Type B pancreatic cell (in vitro differentiated cells): ENCODE measurements around the gene NEK7. TPM values are rescaled to one million over a fixed set of nuclear protein-coding genes. Genes with fewer than 3 reads are reported as not detected.

Source experiments
- DNase-seq: peaks from one replicate; pipeline ENCODE4 v3.0.0; 2021; ENCODE audit warnings: mixed read lengths; ENCODE audit not compliant: unreplicated experiment; ENCODE audit errors: extremely low spot score
- H3K27ac Mint-ChIP-seq: 2 replicates; pipeline ENCODE4 v1.8.0; 2021; ENCODE audit warnings: mild to moderate bottlenecking, mixed read lengths
- H3K27me3 Mint-ChIP-seq: 2 replicates; pipeline ENCODE4 v1.8.0; 2021; ENCODE audit warnings: mixed read lengths
- H3K36me3 Mint-ChIP-seq: 2 replicates; pipeline ENCODE4 v1.8.0; 2021; ENCODE audit warnings: mixed read lengths
- H3K4me1 Mint-ChIP-seq: one replicate; pipeline ENCODE4 v1.8.0; 2021; ENCODE audit warnings: mixed read lengths; ENCODE audit not compliant: unreplicated experiment
- H3K4me3 Mint-ChIP-seq: 2 replicates; pipeline ENCODE4 v1.8.0; 2021; ENCODE audit warnings: mild to moderate bottlenecking, mixed read lengths
- H3K9me3 Mint-ChIP-seq: 2 replicates; pipeline ENCODE4 v1.8.0; 2021; ENCODE audit warnings: mixed read lengths
- total RNA-seq: library from RNA; stranded (reverse); gene quantifications from 2 replicates; pipeline ENCODE4 v1.2.1, GENCODE V29; 2021; ENCODE audit warnings: low replicate concordance
- TF ChIP-seq, protein P1 (sequence below): fragments of 200-600 bp; sonication (generic); conservative IDR thresholded peaks from 2 replicates; pipeline ENCODE4 v1.5.0; 2021; ENCODE audit warnings: antibody characterized with exemption, mild to moderate bottlenecking

The NEK7 gene
- total RNA-seq, 1 donor from 2014 or later = 35.1 TPM

DNA sequence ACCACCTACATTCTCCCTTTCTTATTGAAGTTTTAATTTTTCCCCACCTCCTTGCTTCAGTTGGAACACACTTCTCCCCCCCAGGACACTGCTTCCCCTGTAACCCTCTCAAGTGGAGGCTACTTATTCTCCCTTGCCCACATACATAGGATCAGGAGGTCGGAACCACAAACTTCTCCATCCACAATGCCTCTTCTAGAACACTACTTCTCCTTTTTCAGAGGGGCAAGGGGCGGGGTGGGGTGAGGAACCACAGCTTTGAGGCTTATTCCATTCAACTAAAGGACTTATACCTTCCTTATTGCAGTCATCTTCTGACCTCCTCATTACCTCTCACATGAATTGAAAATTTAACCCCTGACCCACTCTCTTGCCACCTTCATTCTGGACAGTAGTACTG, 81.3 kb downstream of the NEK7 start:
- Mint-ChIP-seq H3K27ac (no peak overlapping the region), H3K27me3 (no peaks in the 10 kb centered on the region), H3K4me1 (peaks cover 12% of the 10 kb centered on the region), H3K4me3 (no peak overlapping the region), H3K36me3 (no peaks in the 10 kb centered on the region), H3K9me3 (peaks cover 4% of the 10 kb centered on the region)
- no peak for DNase-seq
- TF ChIP-seq, protein P1, sequence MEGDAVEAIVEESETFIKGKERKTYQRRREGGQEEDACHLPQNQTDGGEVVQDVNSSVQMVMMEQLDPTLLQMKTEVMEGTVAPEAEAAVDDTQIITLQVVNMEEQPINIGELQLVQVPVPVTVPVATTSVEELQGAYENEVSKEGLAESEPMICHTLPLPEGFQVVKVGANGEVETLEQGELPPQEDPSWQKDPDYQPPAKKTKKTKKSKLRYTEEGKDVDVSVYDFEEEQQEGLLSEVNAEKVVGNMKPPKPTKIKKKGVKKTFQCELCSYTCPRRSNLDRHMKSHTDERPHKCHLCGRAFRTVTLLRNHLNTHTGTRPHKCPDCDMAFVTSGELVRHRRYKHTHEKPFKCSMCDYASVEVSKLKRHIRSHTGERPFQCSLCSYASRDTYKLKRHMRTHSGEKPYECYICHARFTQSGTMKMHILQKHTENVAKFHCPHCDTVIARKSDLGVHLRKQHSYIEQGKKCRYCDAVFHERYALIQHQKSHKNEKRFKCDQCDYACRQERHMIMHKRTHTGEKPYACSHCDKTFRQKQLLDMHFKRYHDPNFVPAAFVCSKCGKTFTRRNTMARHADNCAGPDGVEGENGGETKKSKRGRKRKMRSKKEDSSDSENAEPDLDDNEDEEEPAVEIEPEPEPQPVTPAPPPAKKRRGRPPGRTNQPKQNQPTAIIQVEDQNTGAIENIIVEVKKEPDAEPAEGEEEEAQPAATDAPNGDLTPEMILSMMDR = no peak

DNA sequence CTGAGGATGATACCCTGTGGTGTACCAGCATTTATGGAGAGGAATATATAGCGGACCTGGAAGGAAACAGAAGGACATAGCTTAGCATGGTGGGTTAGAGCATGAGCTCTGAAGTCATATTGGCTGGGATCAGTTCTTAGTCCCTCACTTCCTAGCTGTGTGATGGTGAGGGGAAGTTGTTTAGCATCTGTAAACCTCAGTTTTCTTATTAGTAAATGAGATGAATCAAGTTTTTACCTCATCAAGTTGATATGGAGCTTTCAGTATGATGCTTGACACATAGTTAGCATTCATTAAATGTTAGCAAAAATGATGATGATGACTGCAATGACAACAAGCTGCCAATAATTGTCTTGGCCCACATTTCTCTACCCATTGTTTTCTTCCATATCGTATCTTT, 84.8 kb downstream of the NEK7 start:
- H3K4me3 Mint-ChIP-seq = no peak overlapping the region
- no peaks in the 10 kb centered on the region for H3K9me3 Mint-ChIP-seq
- DNase-seq = no peak
- TF ChIP-seq, protein P1 = no peak
- H3K27ac Mint-ChIP-seq = no peak overlapping the region
- H3K36me3 Mint-ChIP-seq = no peaks in the 10 kb centered on the region
- no peaks in the 10 kb centered on the region for H3K4me1 Mint-ChIP-seq
- H3K27me3 Mint-ChIP-seq = no peaks in the 10 kb centered on the region

DNA sequence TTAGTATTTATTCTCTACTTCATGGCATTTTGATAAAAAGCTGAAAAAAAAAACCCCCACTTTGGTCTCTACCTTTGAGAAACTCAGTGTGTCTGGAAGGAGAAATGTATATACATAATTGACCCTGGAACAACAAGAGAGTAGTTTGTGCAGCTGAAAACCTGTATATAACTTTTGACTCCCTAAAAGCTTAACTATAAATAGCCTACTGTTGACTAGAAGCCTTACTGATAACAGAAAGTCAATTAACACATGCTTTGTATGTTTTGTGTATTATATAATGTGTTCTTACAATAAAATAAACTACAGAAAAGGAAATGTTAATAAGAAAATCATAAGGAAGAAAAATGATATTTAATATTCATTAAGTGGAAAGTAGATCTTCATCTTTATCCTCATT, 88.0 kb downstream of the NEK7 start:
- H3K9me3 Mint-ChIP-seq = no peaks in the 10 kb centered on the region
- no peak for DNase-seq
- H3K27me3 Mint-ChIP-seq = no peaks in the 10 kb centered on the region
- H3K4me1 Mint-ChIP-seq = no peaks in the 10 kb centered on the region
- TF ChIP-seq, protein P1 = no peak
- no peaks in the 10 kb centered on the region for H3K36me3 Mint-ChIP-seq
- H3K4me3 Mint-ChIP-seq = no peak overlapping the region
- no peak overlapping the region for H3K27ac Mint-ChIP-seq

DNA sequence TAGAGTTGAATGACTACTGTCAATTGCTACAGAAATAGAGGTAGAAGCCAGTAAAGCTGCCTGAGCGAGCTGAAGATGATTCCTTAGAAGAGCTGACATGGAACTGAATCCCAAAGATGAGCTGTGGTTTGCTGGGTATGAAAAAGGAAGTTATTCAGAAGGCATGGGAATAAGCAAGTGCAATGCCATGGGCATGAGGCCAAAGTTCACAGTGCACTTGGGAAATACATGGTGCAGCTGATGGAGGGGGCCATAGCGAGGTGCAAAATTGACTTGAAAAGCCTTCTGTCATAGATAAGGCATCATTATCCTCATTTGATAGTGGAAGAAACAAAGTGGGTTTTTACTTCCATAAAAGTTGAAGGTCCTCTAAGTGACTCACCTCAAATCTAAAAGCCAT, 88.6 kb downstream of the NEK7 start:
- DNase-seq = no peak
- Mint-ChIP-seq H3K9me3 (no peaks in the 10 kb centered on the region), H3K4me3 (no peak overlapping the region), H3K27me3 (no peaks in the 10 kb centered on the region), H3K4me1 (no peaks in the 10 kb centered on the region), H3K27ac (no peak overlapping the region), H3K36me3 (no peaks in the 10 kb centered on the region)
- TF ChIP-seq, protein P1 = no peak

DNA sequence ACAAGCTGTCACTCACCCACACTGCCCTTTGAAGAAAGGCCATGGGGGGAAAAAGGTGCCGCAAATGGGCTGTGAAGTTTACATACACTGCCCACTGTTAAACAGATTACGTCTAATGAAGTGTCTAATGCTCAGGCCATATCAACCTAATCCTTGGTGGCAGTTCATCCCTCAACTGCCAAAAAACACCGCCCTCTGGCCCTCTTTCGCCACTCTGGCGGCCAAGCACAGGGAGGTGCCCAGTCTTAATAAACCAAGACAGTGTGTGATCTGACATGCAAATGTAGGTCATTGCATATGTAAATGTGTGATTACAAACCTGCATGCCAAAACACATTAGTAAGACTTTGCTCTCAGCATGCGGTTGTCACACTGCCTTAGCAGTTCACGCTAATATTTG, 89.5 kb downstream of the NEK7 start:
- no peak for DNase-seq
- no peak overlapping the region for H3K4me3 Mint-ChIP-seq
- no peak overlapping the region for H3K27ac Mint-ChIP-seq
- H3K36me3 Mint-ChIP-seq = no peaks in the 10 kb centered on the region
- no peaks in the 10 kb centered on the region for H3K4me1 Mint-ChIP-seq
- no peaks in the 10 kb centered on the region for H3K27me3 Mint-ChIP-seq
- TF ChIP-seq, protein P1 = no peak
- no peaks in the 10 kb centered on the region for H3K9me3 Mint-ChIP-seq

DNA sequence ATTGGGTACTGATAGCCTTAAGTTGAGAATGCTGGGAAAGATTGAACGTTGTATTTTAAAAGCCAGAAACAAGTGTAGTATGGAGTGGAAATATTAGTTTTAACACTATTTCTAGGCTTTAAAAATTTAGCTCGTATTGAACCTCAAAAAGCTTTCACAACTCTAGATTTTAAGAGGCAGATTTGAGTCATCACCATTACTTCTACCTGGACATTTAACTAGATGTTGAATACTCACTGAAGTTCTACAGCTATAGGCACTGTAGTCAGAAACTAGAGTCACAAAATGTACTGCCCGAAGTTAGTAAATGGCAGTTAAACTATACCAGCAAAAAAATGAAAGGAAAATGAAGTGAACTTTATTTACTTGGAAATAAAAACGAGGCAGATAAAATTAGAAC, 96.5 kb downstream of the NEK7 start:
- Mint-ChIP-seq H3K27ac (no peak overlapping the region), H3K27me3 (no peaks in the 10 kb centered on the region), H3K36me3 (peaks cover 9% of the 10 kb centered on the region), H3K4me1 (peaks cover 3% of the 10 kb centered on the region), H3K9me3 (no peaks in the 10 kb centered on the region), H3K4me3 (no peak overlapping the region)
- DNase-seq = no peak
- TF ChIP-seq, protein P1 = no peak
